Measurements from ENCODE around the gene SLC9A9. TPM values are rescaled to one million over a fixed set of nuclear protein-coding genes. Genes with fewer than 3 reads are reported as not detected.

The SLC9A9 gene
- total RNA-seq, 4 donors from 2014 or later: 2.1 to 40.4 (median 7.2) TPM

DNA sequence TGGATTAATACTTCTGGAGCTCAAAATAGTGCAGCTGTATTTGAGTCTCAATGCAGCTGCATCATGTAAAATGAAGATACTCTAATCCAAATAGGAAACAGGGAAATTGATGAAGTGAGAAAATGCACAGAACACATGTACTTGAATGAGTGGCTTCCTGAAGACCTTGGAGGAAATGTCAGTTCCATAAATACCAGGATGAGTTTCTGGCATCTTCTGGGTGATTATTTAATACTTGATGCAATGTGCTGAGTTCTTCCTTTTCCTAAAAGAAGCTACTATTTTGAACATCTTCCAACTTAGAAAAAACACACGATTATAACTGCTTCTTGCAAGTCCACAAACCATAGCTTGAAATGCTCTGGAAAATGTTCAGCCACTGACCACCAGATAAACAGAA, 162.8 kb downstream of the SLC9A9 start:
- H3K4me3 ChIP-seq: no peak overlapping the region
- TF ChIP-seq, protein P1, sequence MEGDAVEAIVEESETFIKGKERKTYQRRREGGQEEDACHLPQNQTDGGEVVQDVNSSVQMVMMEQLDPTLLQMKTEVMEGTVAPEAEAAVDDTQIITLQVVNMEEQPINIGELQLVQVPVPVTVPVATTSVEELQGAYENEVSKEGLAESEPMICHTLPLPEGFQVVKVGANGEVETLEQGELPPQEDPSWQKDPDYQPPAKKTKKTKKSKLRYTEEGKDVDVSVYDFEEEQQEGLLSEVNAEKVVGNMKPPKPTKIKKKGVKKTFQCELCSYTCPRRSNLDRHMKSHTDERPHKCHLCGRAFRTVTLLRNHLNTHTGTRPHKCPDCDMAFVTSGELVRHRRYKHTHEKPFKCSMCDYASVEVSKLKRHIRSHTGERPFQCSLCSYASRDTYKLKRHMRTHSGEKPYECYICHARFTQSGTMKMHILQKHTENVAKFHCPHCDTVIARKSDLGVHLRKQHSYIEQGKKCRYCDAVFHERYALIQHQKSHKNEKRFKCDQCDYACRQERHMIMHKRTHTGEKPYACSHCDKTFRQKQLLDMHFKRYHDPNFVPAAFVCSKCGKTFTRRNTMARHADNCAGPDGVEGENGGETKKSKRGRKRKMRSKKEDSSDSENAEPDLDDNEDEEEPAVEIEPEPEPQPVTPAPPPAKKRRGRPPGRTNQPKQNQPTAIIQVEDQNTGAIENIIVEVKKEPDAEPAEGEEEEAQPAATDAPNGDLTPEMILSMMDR (IDR thresholded peaks at IDR 0.05): no peak
- TF ChIP-seq POLR2A (IDR thresholded peaks at IDR 0.05): no peak
- DNase-seq: no peak
- no peak overlapping the region for H3K27ac ChIP-seq
- no peaks in the 10 kb centered on the region for H3K27me3 ChIP-seq
- H3K9me3 ChIP-seq: no peaks in the 10 kb centered on the region
- no peaks in the 10 kb centered on the region for H3K4me1 ChIP-seq
- no peaks in the 10 kb centered on the region for H3K36me3 ChIP-seq

DNA sequence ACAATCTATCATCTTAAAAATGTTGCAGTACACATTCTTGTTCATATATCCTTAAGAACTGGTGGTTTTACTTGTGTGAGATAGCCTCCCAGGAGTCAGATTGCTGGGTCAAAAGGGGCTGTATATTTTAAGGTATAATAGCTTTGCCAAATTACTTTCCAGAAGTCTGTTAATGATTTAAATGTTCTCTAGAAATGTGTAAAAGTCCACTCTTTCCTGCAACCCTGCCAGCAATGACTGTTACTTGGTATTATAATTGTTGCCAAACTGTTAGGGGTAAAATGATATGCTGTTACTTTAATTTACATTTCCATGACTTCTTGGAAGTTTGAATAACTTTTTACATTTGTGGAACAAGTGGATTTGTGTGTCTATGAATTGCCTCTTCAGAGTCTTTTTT, 170.8 kb downstream of the SLC9A9 start:
- peaks cover 0 to 4% (median 2%) of the 10 kb centered on the region in 4 donors for H3K4me1 ChIP-seq
- H3K27me3 ChIP-seq: no peaks in the 10 kb centered on the region
- DNase-seq: no peak
- TF ChIP-seq, protein P1 (IDR thresholded peaks at IDR 0.05): no peak
- no peak for TF ChIP-seq POLR2A (IDR thresholded peaks at IDR 0.05)
- no peak overlapping the region for H3K27ac ChIP-seq
- H3K4me3 ChIP-seq: no peak overlapping the region
- H3K9me3 ChIP-seq: no peaks in the 10 kb centered on the region
- no peaks in the 10 kb centered on the region for H3K36me3 ChIP-seq

DNA sequence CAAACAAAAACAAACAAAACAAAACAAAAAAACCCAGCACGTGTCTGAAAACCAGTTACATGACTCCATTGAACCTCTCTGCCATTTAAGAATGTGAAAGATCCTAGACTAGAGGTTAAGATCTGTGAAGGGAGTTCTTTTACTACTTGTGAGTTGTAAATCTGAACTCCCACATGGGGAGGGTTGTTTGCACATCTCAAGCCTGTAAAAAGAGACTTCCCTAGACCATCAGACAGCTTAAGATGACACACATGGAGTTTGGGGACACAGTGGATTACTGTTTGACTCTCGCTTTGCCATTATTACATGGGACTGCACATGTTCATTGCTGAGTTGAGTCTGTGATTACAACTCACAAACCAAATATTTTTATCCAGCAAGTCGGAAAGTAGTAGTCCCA, 171.5 kb downstream of the SLC9A9 start:
- H3K4me3 ChIP-seq: no peak overlapping the region
- no peak for TF ChIP-seq POLR2A (IDR thresholded peaks at IDR 0.05)
- TF ChIP-seq, protein P1 (IDR thresholded peaks at IDR 0.05): no peak

DNA sequence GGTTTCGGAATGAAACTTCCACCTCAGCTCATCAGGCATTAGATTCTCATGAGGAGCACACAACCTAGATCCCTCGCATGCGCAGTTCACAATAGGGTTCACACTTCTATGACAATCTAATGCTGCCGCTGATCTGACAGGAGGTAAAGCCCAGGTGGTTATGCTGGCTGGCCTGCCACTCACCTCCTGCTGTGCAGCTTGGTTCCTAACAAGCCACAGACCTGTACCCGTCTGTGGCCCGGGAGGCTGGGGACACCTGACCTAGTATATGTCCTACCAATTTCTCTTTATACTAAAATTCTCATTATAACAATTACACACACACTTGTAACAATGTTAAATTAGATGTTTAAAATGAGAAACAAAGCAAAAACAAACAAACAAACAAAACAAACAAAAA, 172.2 kb downstream of the SLC9A9 start:
- H3K27ac ChIP-seq: no peak overlapping the region
- H3K9me3 ChIP-seq: no peaks in the 10 kb centered on the region
- peaks cover 0 to 4% (median 2%) of the 10 kb centered on the region in 4 donors for H3K4me1 ChIP-seq
- H3K4me3 ChIP-seq: no peak overlapping the region
- no peaks in the 10 kb centered on the region for H3K27me3 ChIP-seq
- TF ChIP-seq POLR2A (IDR thresholded peaks at IDR 0.05): no peak
- TF ChIP-seq, protein P1 (IDR thresholded peaks at IDR 0.05): no peak
- H3K36me3 ChIP-seq: no peaks in the 10 kb centered on the region
- no peak for DNase-seq

More for the DNA sequence above, 171.5 kb downstream of the SLC9A9 start:
- Histone ChIP-seq H3K9me3 (no peaks in the 10 kb centered on the region), H3K27ac (no peak overlapping the region), H3K27me3 (no peaks in the 10 kb centered on the region), H3K36me3 (no peaks in the 10 kb centered on the region), H3K4me1 (peaks cover 0 to 4% (median 2%) of the 10 kb centered on the region in 4 donors)
- DNase-seq: no peak

DNA sequence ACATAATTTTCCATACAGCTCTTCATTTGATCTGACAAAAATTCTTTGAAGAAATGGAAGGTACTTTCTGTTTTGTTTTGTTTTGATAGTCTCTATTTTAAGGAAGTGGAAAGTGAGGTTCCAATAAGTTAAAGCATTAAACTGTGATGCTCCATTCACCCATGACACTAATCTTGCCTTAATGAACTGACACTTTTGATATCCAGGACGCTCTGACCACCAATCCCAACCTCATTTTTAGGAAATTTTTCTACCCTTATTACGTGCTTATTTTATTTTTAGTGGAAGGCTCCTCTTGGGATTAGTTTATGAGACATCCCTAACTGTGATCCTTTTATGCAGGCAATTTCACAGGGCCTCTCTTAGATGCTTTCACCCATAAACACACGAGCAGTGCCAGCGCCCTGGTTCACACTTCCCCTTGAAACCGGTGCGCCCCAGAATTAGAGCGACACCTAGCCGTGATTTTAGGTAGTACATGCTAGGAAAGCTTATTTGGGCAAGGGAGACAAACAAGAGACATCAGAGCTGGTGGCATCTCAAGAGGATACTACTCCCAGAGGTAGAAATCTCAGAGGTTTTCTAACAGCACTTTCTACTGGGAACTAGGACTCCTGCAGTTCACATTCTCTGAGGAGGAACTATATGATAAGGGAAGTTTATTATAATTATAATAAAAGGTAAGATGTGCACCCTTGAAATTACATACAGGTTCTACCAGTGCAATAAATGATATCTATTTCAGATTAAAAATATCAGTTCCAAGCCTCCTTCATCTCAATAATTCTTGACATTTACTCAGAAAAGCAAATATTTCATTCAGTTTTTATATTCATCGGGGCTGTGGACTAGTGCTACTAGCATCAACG, 173.9 kb downstream of the SLC9A9 start:
- Histone ChIP-seq H3K27me3 (no peaks in the 10 kb centered on the region), H3K4me3 (no peak overlapping the region), H3K27ac (peak overlapping the region in 2 of 4 donors; percentile 56 to 61), H3K9me3 (no peaks in the 10 kb centered on the region), H3K36me3 (no peaks in the 10 kb centered on the region), H3K4me1 (peaks cover 0 to 4% (median 2%) of the 10 kb centered on the region in 4 donors)
- DNase-seq: peak; percentile 55 to 91 (median 84)
- TF ChIP-seq, protein P1 (IDR thresholded peaks at IDR 0.05): peak; percentile 76 to 95 (median 86)
- no peak for TF ChIP-seq POLR2A (IDR thresholded peaks at IDR 0.05)
